HG03045 (cell line): ENCODE measurements around the gene KRTAP4-16.
"Not testable (repeated sequence)": the region's sequence is repeated elsewhere in the genome, so short reads cannot be mapped to it uniquely, and the experiment has no call there.

Experiments
- ATAC-seq: cut with Tn5 transposase; IDR thresholded peaks from one replicate; pipeline ENCODE4 v1.9.1; 2021; ENCODE audit warnings: mild to moderate bottlenecking, moderate library complexity; ENCODE audit not compliant: unreplicated experiment

KRTAP4-16 gene

GRCh38 chr17:41076788-41077187 lies 25.2 kb downstream of the KRTAP4-16 start:
- no peak for ATAC-seq

- ATAC-seq: no peak
Measured at GRCh38 chr17:41073676-41074075, 28.3 kb downstream of the KRTAP4-16 start.

GRCh38 chr17:41071606-41072360 lies 30.2 kb downstream of the KRTAP4-16 start:
- no peak for ATAC-seq

GRCh38 chr17:41069031-41069430 lies 33.0 kb downstream of the KRTAP4-16 start:
- ATAC-seq: no peak

GRCh38 chr17:41067281-41067680 lies 34.7 kb downstream of the KRTAP4-16 start:
- no peak for ATAC-seq

GRCh38 chr17:41065829-41066624 lies 36.0 kb downstream of the KRTAP4-16 start, which contains the start of gene KRTAP2-4:
Gene KRTAP2-4 (minus strand): TSS chr17:41065879. CDS start chr17:41065845, 34 bp downstream.
- no peak for ATAC-seq

GRCh38 chr17:41065016-41065689 lies 36.9 kb downstream of the KRTAP4-16 start:
- not testable (repeated sequence) for ATAC-seq

GRCh38 chr17:41064301-41064700 lies 37.7 kb downstream of the KRTAP4-16 start:
- no peak for ATAC-seq

- ATAC-seq: no peak
Measured at GRCh38 chr17:41063449-41063848, 38.6 kb downstream of the KRTAP4-16 start.

GRCh38 chr17:41061964-41062363 lies 40.0 kb downstream of the KRTAP4-16 start:
- no peak for ATAC-seq

- no peak for ATAC-seq
Measured at GRCh38 chr17:41060052-41060604, 41.9 kb downstream of the KRTAP4-16 start, which contains the start of gene KRTAP2-3. Gene KRTAP2-3 (minus strand): TSS chr17:41060114. CDS start chr17:41060050, 64 bp downstream.

GRCh38 chr17:41059276-41060051 lies 42.5 kb downstream of the KRTAP4-16 start:
- not testable (repeated sequence) for ATAC-seq

GRCh38 chr17:41058741-41059140 lies 43.3 kb downstream of the KRTAP4-16 start:
- no peak for ATAC-seq

- ATAC-seq: no peak
Measured at GRCh38 chr17:41057547-41057946, 44.5 kb downstream of the KRTAP4-16 start.

- ATAC-seq: not testable (repeated sequence)
Measured at GRCh38 chr17:41055130-41055529, 46.9 kb downstream of the KRTAP4-16 start, which contains the start of gene KRTAP2-2. Gene KRTAP2-2 (minus strand): TSS chr17:41055230. CDS start chr17:41055211, 19 bp downstream.

- not testable (repeated sequence) for ATAC-seq
Measured at GRCh38 chr17:41054556-41054955, 47.5 kb downstream of the KRTAP4-16 start.

- no peak for ATAC-seq
Measured at GRCh38 chr17:41054025-41054424, 48.0 kb downstream of the KRTAP4-16 start.

GRCh38 chr17:41052566-41052965 lies 49.4 kb downstream of the KRTAP4-16 start:
- ATAC-seq: no peak
